Spleen (tissue), 7 donors: Measurements from ENCODE around the gene FAM53B.

Experiments used
- POLR2A ChIP-seq, 3 donors: fragments of 450-650 bp; IDR thresholded peaks; one replicate each; pipeline ENCODE4 v1.5.1; 2017; ENCODE audit warnings: antibody characterized with exemption in 3 of 3, mild to moderate bottlenecking in 1 of 3
- POLR2AphosphoS5 ChIP-seq, 3 donors: sonication (generic); formaldehyde crosslinking; IDR thresholded peaks; one replicate each; pipeline ENCODE4 v1.5.1; 2017; ENCODE audit warnings: antibody characterized with exemption in 3 of 3
- TF ChIP-seq, protein P1 (sequence below), 11 experiments: fragments of 200-600 bp in 7 of 11; fragments of 450-650 bp in 4 of 11; sonication (generic) in 4 of 11; IDR thresholded peaks in 8 of 11; conservative IDR thresholded peaks in 3 of 11; 1 replicate in 7 of 11; 2 replicates in 4 of 11; pipeline versions ENCODE4 v1.4.0 to v1.8.0; 2016 to 2021; ENCODE audit warnings: antibody characterized with exemption in 11 of 11, inconsistent platforms in 4 of 11, mild to moderate bottlenecking in 1 of 11
- donor health status: DM: no; HTN: no; CAD: no; lungs with moderate emphysema.
- donor health status: DM: no; HTN: no; CAD: no.
- donor health status: DM: no; HTN: no; CAD: no.

DNA sequence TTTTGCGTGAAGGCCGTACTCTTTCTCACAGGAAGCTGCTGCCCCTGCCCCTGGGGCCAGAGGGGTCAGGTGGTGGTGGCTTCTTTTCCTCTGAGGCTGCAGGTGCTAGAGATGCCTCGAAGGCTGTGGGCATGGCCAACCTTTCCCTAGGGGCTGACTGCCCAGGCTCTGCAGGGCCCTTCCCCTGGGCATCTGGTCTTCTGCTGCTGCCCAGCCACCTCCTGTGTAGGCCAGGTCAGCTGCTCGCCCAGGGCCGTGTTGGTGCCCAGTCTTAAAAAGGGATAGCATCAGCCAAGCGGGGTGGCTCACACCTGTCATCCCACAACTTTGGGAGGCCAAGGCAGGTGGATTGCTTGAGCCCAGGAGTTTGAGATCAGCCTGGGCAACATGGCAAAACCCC is 114.3 kb downstream of the FAM53B start:
- TF ChIP-seq, protein P1, sequence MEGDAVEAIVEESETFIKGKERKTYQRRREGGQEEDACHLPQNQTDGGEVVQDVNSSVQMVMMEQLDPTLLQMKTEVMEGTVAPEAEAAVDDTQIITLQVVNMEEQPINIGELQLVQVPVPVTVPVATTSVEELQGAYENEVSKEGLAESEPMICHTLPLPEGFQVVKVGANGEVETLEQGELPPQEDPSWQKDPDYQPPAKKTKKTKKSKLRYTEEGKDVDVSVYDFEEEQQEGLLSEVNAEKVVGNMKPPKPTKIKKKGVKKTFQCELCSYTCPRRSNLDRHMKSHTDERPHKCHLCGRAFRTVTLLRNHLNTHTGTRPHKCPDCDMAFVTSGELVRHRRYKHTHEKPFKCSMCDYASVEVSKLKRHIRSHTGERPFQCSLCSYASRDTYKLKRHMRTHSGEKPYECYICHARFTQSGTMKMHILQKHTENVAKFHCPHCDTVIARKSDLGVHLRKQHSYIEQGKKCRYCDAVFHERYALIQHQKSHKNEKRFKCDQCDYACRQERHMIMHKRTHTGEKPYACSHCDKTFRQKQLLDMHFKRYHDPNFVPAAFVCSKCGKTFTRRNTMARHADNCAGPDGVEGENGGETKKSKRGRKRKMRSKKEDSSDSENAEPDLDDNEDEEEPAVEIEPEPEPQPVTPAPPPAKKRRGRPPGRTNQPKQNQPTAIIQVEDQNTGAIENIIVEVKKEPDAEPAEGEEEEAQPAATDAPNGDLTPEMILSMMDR (IDR thresholded peaks at IDR 0.05 in 8 of 11, conservative IDR thresholded peaks at IDR 0.05 in 3 of 11) = no peak
- TF ChIP-seq POLR2AphosphoS5 (IDR thresholded peaks at IDR 0.05) (peak in 1 of 3 donors; percentile 10), POLR2A (IDR thresholded peaks at IDR 0.05) (no peak)
